Uterus (tissue), 2 donors: ENCODE data around the gene DERA.

Experiments
- CTCF ChIP-seq, 4 experiments: fragments of 200-600 bp in 2 of 4; fragments of 450-650 bp in 2 of 4; sonication (generic) in 2 of 4; IDR thresholded peaks; one replicate each; pipeline ENCODE4 v1.5.1; 2016 to 2019; ENCODE audit warnings: antibody characterized with exemption in 4 of 4, mild to moderate bottlenecking in 2 of 4, moderate library complexity in 1 of 4
- POLR2A ChIP-seq, 2 donors: fragments of 450-650 bp; IDR thresholded peaks; one replicate each; pipeline ENCODE4 v1.6.1; 2016; ENCODE audit warnings: antibody characterized with exemption in 2 of 2, mild to moderate bottlenecking in 1 of 2, moderate library complexity in 1 of 2

GRCh38 chr12:15896867-15897266 lies 14.3 kb upstream of the DERA start:
- TF ChIP-seq CTCF (IDR thresholded peaks at IDR 0.05) (no peak), POLR2A (IDR thresholded peaks at IDR 0.05) (no peak)
